Measurements from ENCODE around the gene MYO7B.

DNA sequence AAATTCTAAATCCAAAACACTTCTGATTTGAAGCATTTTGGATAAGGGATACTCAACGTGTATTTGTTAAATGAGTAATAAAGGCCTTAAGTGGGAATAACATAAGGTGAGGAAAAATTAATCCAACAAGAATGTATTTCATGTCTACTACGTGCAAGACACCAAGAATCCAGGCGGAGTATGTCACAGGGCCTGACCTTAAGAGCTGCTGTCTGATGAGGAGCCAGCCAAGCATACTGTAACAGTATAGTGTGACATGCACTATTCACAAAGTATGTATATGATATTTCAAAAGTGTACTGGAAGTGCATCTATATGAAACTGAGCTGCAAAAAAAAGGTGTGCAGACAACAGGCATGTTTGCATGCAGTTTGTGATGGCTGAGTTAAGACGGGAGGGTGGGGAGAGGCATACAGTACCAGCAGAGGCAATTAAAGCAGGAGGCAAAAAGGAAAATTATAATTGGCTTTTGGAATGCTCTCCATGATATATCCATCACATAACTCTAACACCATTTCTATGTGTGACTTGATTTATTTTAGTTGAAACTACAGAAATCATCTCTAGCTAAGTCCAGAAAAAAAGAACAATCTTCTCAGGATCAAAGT, 27.4 kb upstream of the MYO7B start:
- TF ChIP-seq, protein P1, sequence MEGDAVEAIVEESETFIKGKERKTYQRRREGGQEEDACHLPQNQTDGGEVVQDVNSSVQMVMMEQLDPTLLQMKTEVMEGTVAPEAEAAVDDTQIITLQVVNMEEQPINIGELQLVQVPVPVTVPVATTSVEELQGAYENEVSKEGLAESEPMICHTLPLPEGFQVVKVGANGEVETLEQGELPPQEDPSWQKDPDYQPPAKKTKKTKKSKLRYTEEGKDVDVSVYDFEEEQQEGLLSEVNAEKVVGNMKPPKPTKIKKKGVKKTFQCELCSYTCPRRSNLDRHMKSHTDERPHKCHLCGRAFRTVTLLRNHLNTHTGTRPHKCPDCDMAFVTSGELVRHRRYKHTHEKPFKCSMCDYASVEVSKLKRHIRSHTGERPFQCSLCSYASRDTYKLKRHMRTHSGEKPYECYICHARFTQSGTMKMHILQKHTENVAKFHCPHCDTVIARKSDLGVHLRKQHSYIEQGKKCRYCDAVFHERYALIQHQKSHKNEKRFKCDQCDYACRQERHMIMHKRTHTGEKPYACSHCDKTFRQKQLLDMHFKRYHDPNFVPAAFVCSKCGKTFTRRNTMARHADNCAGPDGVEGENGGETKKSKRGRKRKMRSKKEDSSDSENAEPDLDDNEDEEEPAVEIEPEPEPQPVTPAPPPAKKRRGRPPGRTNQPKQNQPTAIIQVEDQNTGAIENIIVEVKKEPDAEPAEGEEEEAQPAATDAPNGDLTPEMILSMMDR (IDR thresholded peaks at IDR 0.05), result no peak
- no peak for TF ChIP-seq POLR2A (IDR thresholded peaks at IDR 0.05)
